Measurements from ENCODE around the gene PRMT7.

PRMT7 gene

DNA sequence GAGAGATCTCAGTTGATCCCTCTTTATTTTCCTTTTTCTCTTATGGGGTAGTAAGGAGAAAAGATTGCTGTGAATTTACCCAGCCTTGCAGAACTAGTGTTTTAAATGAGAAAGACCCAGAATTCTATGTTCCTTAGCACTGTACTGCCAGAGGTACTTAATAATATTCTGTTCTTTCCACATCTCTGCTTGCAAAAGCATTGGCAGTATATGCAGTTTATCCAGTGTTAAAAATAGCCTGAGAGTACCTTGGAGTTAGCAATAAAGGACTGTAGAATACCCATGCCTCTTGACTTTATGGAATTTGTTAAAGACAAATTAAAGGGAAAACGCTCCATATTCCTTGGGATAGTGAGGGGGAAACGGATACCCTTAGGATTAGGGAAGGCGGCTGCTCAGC is 34.6 kb upstream of the PRMT7 start:
- no peak overlapping the region for H3K27ac ChIP-seq
- TF ChIP-seq ZFX (IDR thresholded peaks at IDR 0.05): no peak
- TF ChIP-seq, protein P1, sequence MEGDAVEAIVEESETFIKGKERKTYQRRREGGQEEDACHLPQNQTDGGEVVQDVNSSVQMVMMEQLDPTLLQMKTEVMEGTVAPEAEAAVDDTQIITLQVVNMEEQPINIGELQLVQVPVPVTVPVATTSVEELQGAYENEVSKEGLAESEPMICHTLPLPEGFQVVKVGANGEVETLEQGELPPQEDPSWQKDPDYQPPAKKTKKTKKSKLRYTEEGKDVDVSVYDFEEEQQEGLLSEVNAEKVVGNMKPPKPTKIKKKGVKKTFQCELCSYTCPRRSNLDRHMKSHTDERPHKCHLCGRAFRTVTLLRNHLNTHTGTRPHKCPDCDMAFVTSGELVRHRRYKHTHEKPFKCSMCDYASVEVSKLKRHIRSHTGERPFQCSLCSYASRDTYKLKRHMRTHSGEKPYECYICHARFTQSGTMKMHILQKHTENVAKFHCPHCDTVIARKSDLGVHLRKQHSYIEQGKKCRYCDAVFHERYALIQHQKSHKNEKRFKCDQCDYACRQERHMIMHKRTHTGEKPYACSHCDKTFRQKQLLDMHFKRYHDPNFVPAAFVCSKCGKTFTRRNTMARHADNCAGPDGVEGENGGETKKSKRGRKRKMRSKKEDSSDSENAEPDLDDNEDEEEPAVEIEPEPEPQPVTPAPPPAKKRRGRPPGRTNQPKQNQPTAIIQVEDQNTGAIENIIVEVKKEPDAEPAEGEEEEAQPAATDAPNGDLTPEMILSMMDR (conservative IDR thresholded peaks at IDR 0.05): no peak

DNA sequence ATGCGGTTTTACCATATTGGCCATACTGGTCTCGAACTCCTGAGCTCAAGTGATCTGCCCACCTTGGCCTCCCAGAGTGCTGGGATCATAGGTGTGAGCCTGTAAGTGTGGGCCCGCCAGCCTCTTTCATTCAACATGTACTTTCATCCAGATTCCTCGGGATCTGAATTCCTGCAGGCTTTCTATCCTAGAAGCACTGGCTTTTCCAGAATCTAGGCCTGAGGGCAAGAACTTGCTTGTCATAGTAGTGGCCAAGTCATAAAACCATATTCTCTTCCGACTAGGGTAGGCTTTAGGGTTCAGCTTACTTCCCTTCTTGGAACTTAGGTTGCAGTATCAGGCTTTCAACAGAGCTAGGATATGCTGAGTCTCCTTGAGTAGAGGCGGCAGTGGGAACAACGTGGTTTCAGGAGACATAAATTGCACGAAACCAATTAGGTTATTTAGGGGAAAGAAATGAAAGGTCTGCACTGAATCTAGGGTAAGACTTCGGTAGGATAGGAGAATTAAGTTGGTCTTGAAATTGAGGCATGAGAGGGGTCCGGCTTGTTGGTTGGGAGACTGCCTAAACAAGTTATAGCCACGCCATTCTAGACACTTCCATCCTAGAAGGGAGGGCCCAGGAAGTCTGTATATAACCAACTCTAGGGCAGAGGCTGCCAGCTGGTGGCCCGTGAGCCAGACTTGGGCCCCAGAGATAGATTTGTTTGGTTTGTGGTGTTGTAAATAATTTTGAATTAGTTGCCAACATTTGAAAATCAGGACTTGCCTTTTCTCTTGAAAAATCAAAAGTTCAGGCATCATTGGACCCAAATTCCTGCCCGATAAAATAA is 30.9 kb upstream of the PRMT7 start:
- TF ChIP-seq, protein P1 (conservative IDR thresholded peaks at IDR 0.05): no peak
- TF ChIP-seq ZFX (IDR thresholded peaks at IDR 0.05): no peak
- no peak overlapping the region for H3K27ac ChIP-seq

DNA sequence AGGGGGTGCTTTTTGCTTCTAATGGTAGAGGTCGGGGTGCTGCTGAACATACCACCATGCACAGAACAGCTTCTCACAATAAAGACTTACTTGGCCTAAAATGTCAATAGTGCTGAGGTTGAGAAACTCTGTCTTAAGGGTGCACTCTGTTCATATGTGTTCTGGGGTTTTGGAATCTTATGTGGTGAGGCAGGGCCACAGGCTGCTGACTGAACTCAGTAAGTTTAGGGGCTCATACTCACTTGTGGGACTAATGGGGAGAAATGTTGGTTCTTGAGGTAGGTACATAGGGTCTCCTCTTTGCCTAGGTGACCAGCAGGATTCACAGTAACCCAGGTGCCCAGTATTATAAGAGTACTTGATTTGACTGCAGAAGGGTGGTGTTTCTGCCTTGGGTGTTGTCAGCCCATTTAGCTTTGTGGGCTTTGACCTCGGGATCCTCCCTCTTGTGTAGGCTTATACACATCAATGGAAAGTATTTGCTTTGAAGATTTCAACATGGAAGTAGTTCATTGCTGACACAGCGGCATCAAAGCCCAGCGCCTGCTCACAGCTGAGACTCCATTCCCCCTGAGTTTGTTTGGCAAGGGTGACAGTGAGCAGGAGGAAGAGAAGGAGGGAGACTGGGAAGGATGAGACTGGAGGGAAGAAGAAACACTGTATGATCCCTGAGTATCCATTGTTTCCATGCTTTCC is 29.3 kb upstream of the PRMT7 start:
- no peak for TF ChIP-seq ZFX (IDR thresholded peaks at IDR 0.05)
- TF ChIP-seq, protein P1 (conservative IDR thresholded peaks at IDR 0.05): no peak
- no peak overlapping the region for H3K27ac ChIP-seq

DNA sequence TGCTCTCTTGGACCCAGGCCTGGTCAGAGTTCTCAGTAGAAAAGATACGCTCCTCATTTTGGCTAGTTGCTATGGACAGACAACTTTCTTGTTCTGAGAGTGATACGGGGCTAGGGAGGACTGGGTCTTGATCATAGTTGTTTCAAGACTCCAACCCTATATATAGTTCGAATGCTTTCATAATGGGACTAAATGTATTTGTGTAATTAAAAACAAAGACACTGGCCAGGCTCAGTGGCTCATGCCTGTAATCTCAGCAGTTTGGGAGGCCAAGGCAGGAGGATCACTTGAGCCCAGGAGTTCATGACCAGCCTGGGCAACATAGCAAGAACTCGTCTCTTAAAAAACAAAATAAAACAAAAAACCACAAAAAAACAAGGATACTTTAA is 28.8 kb upstream of the PRMT7 start:
- TF ChIP-seq ZFX (IDR thresholded peaks at IDR 0.05): no peak
- TF ChIP-seq, protein P1 (conservative IDR thresholded peaks at IDR 0.05): no peak
- H3K27ac ChIP-seq: no peak overlapping the region

DNA sequence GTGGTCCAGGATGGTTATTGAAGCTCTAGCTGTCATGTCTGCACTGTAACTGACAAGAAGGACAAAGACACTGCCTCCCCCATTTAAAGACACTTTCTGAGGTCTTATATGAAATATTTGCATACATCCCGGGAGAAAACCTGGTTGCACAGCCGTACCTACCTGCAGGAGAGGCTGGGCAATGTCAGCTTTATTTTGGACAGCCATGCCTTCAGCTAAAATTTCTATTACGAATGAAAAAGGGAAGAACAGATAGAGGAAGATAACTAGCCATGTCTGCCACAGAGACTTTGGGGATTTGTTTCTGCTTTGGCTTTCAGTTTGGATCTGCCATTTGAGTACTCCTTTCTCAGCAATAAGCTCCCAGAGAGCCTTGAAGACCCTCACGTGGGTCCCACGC is 27.5 kb upstream of the PRMT7 start:
- H3K27ac ChIP-seq: no peak overlapping the region
- TF ChIP-seq, protein P1 (conservative IDR thresholded peaks at IDR 0.05): no peak
- TF ChIP-seq ZFX (IDR thresholded peaks at IDR 0.05): no peak

DNA sequence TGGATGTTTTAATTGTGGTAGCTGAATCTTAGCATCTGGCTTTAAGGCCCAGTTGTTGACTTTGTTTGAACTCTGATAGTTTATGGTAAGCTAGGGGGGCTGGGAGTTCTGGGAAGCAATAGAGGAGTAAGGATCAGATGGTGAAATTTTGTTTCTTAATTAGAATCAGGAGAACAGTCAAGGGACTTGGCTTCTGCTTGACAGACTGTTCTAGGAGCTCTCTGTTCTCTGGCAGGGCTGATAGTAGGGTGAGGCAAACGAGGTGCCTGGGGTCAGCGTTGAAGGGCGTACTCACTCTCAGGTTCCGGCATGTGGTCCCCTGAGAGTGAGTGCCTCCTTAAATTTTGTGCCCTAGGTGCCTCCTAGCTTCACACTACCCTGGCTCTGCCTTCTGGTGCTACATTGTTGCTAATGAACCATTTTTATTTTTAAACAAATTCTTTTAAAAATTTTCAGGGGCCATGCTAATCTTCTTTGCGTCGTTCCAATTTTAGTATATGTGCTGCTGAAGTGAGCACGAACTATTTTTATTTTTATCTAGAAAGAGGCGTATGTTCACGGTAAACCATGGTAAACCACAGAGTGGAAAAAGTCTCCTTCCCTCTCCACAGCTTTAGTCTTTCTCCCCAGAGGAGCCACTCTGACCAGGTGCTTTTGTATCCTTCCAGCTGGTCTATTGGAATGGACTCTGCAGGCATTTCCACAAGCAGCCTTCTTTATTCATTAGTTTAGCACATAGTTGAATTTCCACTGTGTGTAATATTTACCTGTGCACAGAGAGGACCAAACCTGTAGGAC is 26.8 kb upstream of the PRMT7 start:
- TF ChIP-seq, protein P1 (conservative IDR thresholded peaks at IDR 0.05): no peak
- TF ChIP-seq ZFX (IDR thresholded peaks at IDR 0.05): no peak
- no peak overlapping the region for H3K27ac ChIP-seq
